GM18519 (cell line): Measurements from ENCODE around the gene SMS.

Experiments
- ATAC-seq: cut with Tn5 transposase; IDR thresholded peaks from one replicate; pipeline ENCODE4 v1.9.1; 2021; ENCODE audit warnings: mild to moderate bottlenecking, moderate library complexity; ENCODE audit not compliant: unreplicated experiment, low FRiP score

Gene SMS

DNA sequence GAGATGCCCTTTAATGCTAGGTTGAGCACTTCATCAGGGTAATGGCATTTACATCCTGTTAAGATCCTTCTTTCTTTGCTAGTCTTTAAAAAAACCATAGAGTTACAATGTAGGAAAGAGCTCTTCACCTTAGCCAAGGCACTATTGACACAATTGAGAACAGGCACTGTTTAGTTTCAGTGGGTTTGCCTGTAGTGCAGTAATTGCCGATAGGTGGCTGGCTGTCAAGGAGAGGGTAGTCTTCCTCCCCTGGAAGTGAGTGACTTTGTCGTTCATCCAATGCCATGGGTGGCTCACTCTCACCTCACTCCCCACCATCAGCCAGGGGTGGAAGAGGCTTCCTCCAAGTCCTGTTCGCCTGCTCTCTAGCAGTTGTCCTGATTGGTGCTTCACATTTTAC is 34.7 kb downstream of the SMS start:
- ATAC-seq, result no peak

DNA sequence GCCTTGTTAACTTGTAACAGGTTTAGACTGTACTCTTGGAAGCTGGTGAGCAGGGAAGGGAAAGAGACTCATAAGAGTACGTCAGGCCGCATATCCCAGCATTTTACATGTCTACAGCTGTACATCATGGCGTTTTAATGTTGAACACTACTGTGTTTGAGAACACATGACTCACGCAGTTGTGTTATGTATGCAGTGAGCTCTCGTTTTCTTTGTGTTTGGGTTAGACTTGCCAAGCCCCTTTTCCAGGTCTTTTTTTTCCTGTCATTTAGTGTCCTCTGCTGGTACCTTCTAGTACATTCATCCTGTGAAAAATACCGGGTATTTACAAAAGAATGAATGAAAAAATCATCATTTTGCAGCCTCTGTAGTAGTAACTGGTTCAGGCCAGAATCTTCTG is 35.3 kb downstream of the SMS start:
- no peak for ATAC-seq

DNA sequence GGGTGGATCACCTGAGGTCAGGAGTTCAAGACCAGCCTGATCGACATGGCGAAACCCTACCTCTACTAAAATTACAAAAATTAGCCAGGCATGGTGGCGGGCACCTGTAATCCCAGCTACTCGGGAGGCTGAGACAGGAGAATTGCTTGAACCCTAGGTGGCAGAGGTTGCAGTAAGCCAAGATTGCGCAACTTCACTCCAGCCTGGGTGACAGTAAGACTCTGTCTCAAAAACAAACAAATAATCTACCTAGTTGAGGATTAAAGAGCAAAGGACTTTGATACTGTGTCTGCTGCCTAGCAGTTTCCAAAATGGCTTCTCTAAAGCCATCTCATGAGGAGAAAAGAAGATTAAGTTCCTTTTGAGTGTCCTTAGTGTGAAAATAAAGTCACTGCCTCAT is 37.8 kb downstream of the SMS start:
- ATAC-seq, result no peak

DNA sequence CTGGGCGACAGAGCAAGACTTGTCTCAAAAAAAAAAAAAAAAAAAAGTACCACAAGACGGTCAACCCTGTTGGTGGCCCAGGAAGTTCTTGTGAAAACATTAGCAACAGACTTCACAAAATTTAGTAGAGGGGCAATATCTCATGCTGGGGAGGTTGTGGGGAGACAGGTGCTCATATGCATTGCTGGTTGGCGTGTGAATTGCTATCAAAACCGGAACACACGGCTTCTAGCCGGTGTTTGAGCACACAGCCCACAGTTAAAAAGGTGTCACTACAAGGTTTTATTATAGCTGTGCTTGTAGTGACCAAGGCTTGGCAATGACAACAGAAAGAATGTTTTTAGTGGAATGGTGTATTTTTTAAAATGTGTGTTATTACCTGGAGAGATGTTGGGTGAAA is 41.8 kb downstream of the SMS start:
- no peak for ATAC-seq

DNA sequence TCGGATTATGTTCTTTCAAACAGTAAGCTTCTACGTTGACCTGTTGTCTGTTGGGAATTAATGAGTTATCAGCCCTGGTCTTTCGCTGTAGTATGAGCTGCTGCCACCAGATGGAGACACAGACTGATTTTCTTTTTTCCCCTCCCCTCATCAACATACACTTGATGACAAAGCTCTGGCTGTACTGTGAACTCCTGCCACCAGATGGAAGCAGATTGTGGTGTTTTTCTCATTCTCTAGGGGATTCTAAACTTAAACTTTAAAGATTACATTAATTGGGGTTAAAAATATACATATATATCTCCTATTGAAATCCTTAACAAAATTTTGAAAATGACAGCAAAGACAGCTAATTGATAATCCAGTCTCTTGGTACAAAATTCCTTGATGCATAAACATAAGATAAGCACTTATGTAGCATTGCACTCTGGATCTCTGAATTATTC is 44.8 kb downstream of the SMS start:
- ATAC-seq, result peak; percentile 89

DNA sequence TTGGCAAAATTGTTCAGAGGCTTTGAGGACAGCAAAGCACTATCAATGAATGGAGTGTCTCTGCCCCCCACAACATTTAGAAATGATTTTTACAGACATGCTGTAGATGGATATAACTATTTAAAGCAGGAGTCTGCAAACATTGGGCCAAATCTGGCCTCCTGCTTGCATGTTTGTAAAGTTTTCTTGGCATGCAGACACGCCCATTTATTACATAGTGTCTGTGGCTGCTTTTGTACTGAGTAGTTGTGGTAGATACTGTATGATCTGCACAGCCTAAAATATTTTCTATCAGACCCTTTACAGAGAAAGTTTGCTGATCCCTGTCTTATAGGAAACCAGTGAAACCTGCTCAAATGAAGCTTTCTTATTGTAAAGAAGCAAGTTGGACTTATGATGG is 46.1 kb downstream of the SMS start:
- no peak for ATAC-seq

DNA sequence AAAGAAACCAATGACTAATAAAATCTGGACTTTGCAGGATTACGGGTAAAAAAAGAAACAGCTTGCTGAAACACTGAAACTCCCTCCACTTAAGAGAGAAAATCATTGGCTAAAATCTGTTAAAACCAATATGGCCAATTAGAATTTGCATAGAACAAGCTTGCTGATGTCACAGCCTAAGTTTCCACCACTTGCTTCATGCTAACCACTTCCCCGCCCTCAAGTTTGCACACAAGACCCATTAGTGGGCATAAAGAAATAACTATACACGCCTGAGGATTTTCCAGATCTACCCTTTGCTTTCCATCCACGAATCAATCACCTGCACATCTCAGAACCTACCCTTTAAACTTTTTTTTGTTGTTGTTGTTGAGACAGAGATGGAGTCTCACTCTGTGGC is 48.9 kb downstream of the SMS start:
- no peak for ATAC-seq

DNA sequence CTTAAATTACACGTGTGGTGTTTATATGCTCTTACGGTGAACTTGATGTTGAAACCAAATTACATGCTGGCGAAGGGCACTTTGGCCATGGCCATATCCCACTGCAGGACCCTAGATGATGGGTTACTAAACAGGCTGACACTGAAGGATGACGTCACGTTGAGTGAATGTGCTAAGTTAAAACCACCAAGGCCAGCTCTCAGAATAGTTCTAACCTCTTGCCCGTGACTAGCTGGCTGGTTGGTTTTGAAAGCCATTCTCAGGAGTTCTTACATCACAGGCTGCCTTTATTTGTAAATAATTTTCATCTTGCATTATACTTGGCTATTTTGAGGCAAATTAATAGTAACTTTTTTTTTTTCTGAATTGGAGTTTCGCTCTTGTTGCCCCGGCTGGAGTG is 50.3 kb downstream of the SMS start:
- ATAC-seq, result no peak

DNA sequence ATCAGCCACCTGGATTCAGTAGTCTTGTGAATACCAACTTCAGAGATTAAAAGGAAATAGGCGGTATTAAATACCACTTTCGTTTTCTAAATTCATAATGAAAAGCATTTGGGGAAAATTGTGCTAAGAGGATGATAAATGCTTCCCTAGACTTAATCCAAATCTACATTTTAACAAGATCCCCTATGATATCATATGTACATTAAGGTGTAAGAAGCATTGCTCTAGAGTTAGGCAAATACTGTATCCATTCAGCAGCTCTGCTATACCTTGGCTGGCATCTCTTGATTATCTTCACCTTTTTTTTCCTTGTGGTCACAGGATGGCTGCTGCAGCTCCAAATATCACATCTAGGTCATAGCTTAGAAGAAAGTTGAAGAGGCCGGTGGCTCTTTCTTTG is 51.0 kb downstream of the SMS start:
- ATAC-seq, result no peak

DNA sequence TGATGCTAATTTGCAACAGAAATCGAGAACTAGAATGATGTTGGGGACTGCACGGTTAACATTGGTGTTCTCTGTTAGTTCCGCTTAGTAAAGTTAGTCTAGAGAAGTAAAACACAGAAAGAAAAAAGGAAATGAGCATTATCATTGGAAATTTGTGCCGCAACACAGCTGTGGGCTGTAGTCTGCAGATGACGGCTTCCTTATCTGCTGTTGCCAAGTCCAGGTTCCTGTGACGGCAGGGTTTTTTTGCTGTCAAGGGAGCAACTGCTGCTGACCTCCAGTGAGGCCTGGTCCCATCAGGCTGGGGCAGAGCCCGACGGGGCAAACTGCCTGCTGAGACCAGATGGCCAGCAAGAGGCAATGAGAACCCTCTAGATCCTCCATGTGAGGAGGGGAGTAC is 52.8 kb downstream of the SMS start:
- ATAC-seq, result peak; percentile 95

DNA sequence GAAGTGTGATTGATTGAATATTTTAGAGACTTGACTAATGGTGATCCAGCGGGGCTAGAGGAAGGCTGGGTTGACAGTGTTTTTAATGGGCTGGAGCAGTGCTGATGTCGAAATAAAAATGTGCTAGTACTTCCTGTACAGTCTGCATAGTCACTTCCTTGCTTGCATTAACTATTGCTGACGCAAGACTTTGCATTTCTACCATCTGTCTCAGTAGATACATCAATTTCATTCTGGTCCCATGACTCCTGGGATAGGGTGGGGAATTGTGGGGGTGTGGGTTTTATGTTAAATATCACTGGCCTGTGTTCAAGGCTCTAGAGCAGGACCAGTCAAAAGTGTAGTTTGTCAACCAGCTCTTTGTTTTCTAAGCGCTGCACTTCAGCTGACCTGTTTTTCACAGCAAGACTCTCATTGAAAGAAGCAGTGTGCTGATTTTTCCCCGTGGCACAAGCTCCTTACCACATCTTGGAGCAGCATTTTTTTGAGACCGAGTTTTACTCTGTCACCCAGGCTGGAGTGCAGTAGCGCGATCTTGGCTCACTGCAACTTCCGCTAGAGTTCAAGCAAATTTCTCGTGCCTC is 56.5 kb downstream of the SMS start:
- no peak for ATAC-seq

DNA sequence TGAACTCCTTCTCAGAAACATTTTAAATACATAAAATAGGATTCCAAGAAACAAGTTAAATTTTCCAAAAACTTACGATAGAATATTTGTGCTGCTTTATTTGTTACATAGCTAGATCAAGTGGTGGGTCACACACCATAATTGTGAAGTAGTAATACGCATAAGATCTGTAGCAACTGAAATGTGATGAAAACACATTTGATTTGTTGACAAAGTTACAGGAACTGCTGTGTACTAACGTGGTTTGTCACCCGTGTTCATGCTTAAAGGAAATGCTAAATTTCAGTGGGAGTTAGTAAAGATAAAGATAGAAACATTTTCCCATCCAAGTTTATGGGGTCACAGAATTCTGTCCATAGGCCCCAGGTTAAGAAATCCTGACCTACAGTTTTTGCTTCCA is 57.5 kb downstream of the SMS start:
- ATAC-seq, result no peak

DNA sequence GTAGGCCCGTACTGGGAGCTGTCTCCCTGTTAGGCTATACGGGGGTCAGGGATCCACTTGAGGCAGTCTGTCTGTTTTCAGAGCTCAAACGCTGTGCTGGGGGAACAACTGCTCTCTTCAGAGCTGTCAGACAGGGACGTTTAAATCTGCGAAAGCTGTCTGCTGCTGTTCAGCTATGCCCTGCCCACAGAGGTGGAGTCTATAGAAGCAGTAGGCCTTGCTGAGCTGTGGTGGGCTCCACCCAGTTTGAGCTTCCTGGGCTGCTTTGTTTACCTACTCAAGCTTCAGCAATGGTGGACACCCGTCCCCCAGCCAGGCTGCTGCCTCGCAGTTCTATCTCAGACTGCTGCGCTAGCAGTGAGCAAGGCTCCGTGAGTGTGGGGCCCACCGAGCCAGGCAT is 64.4 kb downstream of the SMS start:
- no peak for ATAC-seq

DNA sequence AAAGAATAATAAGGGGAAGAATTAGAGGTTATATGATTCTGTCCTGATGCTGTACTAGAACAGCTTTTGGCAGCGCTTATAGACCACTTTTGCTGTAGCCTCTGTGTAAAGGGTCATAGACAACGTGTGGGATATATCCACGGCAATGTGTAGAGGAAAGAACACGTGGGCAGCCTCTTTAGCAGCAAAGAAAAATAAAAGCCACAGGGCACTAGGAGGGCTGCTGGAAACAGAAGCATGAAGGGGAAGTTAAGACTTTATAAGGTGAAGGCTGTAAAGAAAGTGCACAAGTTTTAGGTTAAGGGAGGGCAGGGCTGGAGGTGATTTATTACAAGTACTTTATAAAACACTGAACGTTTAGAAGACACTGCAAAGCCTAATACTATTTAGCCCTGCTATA is 71.5 kb downstream of the SMS start:
- no peak for ATAC-seq

DNA sequence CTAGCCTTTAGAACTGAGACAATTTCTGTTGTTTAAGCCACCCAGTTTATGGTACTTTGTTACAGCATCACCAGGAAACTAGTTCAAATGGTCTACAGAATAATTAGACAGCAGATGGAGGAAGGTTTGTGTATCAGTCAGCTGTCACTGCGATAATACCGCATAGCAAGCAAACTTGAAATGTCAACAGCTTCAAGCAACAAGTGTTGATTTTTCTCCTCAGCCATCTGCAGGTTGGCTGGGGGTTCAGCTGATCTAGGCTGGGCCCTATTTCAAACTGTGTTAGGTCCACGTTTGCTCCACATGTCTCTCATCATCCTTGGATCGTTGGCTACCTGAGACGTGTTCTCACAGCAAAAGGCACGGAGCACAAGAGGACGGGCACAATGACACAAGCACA is 72.4 kb downstream of the SMS start:
- ATAC-seq, result no peak

DNA sequence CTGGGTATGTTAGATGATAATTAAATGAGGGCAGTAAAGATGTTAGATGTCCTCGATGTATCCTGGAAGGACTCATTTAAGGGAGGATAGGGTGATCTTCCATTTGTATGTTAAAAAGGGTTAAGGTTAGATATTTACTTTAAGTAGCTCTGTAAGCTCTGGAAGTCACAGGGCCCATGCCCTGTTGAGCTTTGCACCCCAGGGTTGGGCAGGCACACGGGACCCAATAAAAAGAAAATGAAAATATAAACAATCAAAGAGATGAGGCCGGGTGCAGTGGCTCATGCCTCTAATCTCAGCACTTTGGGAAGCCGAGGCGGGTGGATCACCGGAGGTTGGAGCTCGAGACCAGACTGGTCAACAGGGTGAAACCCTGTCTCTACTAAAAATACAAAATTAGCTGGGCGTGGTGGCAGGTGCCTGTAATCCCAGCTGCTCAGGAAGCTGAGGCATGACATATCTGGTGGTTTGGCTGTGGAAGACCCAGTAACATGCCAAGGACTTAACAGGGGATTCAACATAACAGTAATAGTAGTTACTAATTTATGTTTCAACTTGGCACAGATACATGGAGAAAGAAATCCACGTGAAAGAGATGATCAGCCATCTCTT is 74.7 kb downstream of the SMS start:
- no peak for ATAC-seq

DNA sequence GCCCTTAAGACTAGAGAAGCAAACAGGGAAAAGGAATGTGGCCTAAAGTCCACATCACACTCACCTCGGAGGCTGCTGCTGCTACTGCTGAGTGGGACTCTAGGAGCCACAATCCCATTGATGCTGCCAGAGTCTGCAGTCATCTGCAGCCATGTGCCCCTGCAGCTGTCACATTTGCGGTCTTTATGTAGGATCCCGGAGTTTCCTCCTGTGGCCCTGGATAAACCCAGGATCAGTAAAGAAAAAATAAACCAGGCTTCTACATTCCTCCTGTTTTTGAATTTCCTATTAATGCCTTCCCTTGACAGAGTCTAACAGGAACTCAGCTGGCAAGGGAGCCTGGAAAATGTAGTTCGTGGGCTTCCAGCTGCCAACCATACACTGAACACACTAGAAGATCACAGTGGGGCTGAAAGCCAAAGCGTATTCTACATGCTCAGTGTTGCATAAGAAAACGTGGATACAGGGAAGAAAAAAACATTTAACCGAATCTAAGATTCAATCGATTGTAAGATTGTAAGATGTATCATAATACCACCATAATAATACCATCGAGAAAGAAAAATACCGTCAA is 81.3 kb downstream of the SMS start:
- ATAC-seq, result no peak

DNA sequence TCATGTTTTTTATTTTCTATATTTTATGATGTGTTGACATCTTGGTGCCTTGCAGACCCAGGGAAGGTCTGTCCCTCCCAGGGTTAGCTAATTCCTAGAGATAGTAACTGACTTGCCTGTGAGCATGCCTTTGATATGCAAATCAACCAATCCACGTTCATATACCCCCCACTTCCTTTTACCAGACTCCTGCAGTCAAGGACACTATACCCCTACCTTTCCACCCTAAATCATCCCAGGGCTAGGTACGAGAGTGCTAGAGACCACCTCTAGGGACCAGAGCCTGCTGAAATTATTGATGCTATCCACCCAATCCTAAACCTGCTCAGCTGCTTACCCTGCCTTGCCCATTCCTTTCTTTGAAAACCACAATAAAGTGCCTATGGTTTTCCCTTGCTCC is 84.1 kb downstream of the SMS start:
- ATAC-seq, result no peak

DNA sequence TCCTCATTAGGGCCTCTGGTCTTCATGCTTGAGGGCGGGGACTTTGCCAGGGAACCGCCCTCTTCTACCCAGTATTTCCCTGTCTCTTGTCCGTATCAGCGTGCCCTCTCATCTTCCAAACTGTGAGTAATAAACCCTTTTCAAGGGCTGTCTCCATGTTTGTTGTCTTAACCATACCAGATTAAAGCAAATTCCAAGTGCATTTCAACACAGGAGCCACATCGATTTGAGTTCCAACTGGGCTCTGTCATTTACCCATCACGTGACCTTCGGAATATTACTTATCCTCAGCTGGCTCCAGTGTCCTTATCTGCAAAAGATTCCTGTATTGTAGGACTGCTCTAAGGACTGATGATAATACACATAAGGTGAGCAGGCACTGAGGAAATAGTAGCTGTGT is 85.2 kb downstream of the SMS start:
- no peak for ATAC-seq

DNA sequence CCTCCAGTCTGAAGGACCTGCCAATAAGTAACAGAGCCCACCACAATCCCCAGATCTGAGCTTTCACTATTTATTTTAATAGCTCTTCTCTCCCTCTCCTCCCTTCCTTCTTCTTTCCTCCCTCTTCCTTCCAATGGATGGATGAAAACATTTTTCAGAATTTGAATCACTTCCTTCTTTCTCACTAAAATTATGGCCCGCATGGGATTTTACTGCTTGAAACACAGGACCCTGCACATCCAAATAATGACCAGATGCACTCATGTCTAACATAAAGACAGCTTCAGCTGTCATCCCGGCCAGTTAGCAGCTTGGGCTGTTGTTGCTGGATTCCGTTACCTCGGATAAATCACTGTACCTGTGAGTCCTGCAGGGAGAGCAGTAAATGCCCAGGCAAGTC is 86.2 kb downstream of the SMS start:
- ATAC-seq, result no peak

DNA sequence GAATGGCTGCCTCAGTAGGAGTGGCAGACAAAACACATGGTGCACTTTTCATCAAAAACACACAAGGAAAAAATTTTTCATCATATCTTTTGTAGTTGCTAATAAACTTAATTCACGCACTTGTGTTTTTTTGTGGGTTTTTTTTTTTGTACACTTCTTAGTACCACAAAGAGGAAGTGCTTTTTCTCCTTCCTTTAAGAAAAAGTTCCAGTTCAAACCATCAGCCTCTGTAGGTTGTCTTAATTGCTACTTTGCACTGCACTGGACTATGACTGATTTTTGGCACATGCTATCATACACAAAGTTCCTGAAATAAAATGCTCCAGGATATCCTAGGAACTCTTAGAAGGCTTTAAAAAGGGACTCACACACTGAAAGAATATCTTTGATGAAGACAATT is 91.6 kb downstream of the SMS start, which contains the start of gene PHEX:
TSS of gene PHEX (plus strand) at position 242 of the 400 bp plus-strand sequence. CDS start 681 bp downstream, outside the sequence.
- no peak for ATAC-seq

DNA sequence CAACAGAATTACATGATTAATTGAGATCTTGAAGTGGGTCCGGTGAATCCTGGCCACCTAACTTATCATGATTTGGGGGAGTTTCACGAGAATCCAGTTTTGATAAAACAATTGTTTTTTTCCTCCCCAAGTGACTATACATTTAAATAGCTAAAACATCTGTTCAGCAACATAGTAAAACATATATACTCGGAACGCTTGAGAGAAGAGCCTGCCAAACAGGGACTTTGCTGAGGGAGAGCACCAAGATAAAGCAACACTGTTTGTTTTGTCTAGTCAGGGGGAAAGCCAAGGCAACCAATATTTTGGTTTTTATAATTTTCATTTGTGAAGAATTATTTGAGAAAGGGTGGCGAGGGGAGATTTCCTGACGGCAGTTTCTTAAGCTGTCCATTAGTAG is 92.0 kb downstream of the SMS start:
- ATAC-seq, result no peak
